WTC11 (cell line): ENCODE results near the gene ZNF33A. TPM values are rescaled to one million over a fixed set of nuclear protein-coding genes. Genes with fewer than 3 reads are reported as not detected.

Experiments used
- total RNA-seq: library from RNA; stranded (reverse); gene quantifications from 3 replicates; pipeline ENCODE4 v1.2.3, GENCODE V29; 2021

ZNF33A gene
- total RNA-seq, 1 experiment from 2014 or later = 32.2 TPM

Other genes with a start within 250 kb of the ZNF33A start
- 1.9 to 2.6 TPM (median 2.3 TPM) in 3 replicates for gene ZNF248, start 153.1 kb upstream of the ZNF33A start, total RNA-seq
- 0.44 to 1.3 TPM (median 1.1 TPM) in 3 replicates for gene ZNF25, start 34.0 kb upstream of the ZNF33A start, total RNA-seq
- 4.4 to 8.8 TPM (median 6.4 TPM) in 3 replicates for gene ZNF37A, start 83.7 kb downstream of the ZNF33A start, total RNA-seq